ENCODE results near the gene SFXN4. TPM values are rescaled to one million over a fixed set of nuclear protein-coding genes. Genes with fewer than 3 reads are reported as not detected.
"Not testable (repeated sequence)": the region's sequence is repeated elsewhere in the genome, so short reads cannot be mapped to it uniquely, and the experiment has no call there.

The SFXN4 gene
- total and polyA plus RNA-seq, 5 experiments from 2014 or later: 18.3 to 31.3 (median 20.4) TPM

- Mint-ChIP-seq H3K4me3 (no peak overlapping the region), H3K9me3 (no peaks in the 10 kb centered on the region), H3K27ac (no peak overlapping the region), H3K36me3 (peaks cover 0 to 73% (median 13%) of the 10 kb centered on the region in 3 donors), H3K4me1 (peaks cover 8 to 18% (median 12%) of the 10 kb centered on the region in 4 donors), H3K27me3 (no peaks in the 10 kb centered on the region)
- no peak for DNase-seq
- POLR2A ChIA-PET: no interaction called here
- ATAC-seq: no peak
Measured at GRCh38 chr10:119116326-119116951, 49.1 kb downstream of the SFXN4 start.

DNA sequence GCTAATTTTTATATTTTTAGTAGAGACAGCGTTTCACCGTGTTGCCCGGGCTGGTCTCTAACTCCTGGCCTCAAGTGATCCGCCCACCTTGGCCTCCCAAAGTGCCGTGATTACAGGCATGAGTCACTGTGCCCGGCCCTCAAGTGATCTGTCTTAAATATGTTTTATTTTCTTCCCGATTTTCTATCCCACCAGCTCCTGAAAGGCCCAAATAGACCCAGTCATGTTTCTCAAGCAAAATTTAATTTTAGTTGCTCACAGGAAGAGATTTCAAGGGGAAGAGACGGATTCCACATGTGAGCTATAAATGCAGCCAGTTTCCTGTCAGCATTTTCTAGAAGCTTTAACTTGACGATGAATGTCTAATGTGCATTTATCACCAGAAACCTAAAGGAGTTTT, 49.6 kb downstream of the SFXN4 start:
- Mint-ChIP-seq H3K9me3 (no peaks in the 10 kb centered on the region), H3K27ac (no peak overlapping the region), H3K36me3 (peaks cover 0 to 71% (median 12%) of the 10 kb centered on the region in 3 donors), H3K4me3 (no peak overlapping the region), H3K27me3 (no peaks in the 10 kb centered on the region), H3K4me1 (peaks cover 8 to 18% (median 12%) of the 10 kb centered on the region in 4 donors)
- POLR2A ChIA-PET: no interaction called here
- no peak for ATAC-seq
- no peak for DNase-seq

DNA sequence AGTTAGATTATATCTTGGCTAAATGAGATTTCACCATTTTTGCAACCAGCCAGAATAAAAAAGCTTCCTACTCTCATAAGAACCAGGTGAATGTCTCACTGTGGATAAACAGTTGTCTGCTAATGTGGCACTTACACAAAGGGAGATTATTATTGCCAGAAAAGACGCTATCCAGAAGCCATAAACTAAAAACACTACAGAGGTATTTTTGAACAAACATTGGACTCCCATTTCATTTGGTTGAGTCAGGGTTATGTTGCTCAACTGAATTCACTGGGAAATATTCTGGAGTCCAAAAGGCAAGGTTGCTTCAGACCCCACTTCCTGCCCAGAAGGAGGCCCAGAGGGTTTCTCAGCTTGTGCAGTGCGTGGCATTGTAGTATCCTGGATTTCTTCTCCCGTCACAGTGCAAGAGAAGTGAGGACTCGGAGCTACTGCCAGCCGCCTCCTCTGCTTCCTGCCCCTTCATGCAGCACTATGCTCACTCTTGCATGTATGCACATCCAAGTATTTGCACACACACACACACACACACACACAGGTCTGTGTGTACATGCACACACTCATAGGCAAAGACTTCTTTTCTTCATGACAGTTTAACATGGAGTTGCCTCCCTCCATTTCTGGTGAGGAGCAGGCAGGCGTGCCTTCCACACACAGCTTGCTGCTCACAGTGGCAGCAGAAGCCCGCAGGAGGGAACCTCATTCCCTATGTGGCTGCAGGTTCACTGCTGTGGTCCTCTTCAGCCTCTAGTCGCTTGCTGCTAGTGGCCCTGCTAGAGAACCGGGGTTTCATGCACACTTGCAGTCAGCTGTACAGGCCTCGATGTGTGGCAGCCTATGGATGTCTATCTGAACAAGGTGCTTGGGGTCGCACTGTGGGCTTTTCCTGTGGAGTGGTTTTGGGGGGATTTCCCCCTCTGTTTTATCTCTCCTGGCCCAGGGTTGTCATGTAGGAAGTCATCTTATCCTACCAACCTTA, 51.5 kb downstream of the SFXN4 start:
- peak in 2 of 10 donors; percentile 3 to 9 for DNase-seq
- Mint-ChIP-seq H3K27me3 (no peaks in the 10 kb centered on the region), H3K9me3 (no peaks in the 10 kb centered on the region), H3K36me3 (peaks cover 0 to 69% (median 9%) of the 10 kb centered on the region in 3 donors), H3K4me1 (peaks cover 8 to 13% (median 9%) of the 10 kb centered on the region in 4 donors), H3K4me3 (no peak overlapping the region), H3K27ac (peak overlapping the region in 9 of 10 donors; percentile 3 to 88 (median 61))
- ATAC-seq: peak in 1 of 2 donors; percentile 65
- POLR2A ChIA-PET: interaction anchor here (0.7 kb wide), 1 partner anchor 50 kb away, joined by 3 read pairs; no protein-coding TSS in a partner anchor

DNA sequence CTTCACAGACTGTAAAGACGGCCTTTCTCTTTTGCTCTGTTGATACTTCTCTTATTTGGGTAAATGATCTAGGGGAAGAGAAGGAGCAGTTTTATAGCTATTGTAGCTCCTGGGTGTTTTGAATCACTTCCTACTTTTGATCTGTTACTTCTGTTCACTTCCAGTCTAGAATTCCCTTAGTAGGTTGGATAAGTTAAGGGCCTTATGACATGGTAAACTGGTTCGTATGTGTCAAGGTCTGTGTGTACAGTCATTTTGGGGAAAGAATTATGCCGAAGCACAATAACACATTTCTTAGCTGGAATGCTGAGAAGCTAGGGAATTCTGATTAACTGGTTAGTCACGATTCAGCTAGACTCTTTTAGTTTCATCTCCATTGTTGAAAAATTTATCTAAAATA, 53.5 kb downstream of the SFXN4 start:
- no peak for ATAC-seq
- H3K27ac Mint-ChIP-seq: no peak overlapping the region
- POLR2A ChIA-PET: no interaction called here
- H3K9me3 Mint-ChIP-seq: no peaks in the 10 kb centered on the region
- no peak overlapping the region for H3K4me3 Mint-ChIP-seq
- peaks cover 8 to 15% (median 11%) of the 10 kb centered on the region in 4 donors for H3K4me1 Mint-ChIP-seq
- H3K36me3 Mint-ChIP-seq: peaks cover 0 to 65% (median 11%) of the 10 kb centered on the region in 3 donors
- DNase-seq: no peak
- no peaks in the 10 kb centered on the region for H3K27me3 Mint-ChIP-seq

GRCh38 chr10:119107771-119108170, 57.7 kb downstream of the SFXN4 start:
- peaks cover 0 to 44% (median 11%) of the 10 kb centered on the region in 3 donors for H3K36me3 Mint-ChIP-seq
- not testable (repeated sequence) for H3K9me3 Mint-ChIP-seq, H3K27me3 Mint-ChIP-seq, ATAC-seq, H3K27ac Mint-ChIP-seq, H3K4me3 Mint-ChIP-seq, DNase-seq
- H3K4me1 Mint-ChIP-seq: peaks cover 6 to 22% (median 15%) of the 10 kb centered on the region in 4 donors
- POLR2A ChIA-PET: interaction anchor here (0.7 kb wide), 1 partner anchor 462 kb away, joined by 3 read pairs; no protein-coding TSS in a partner anchor

DNA sequence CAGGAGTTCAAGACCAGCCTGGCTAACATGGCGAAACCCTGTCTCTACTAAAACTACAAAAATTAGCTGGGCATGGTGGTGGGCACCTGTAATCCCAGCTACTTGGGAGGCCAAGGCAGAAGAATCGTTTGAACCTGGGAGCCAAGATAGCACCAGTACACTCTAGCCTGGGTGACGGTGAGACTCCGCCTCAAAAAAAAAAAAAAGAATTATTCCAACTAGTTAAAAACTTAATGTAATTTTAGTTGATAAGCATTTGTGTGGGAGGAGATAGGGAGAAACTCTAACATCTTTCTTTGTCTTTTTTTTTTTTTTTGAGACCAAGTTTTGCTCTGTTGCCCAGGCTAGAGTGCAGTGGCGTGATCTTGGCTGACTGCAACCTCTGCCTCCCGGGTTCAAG, 58.4 kb downstream of the SFXN4 start:
- H3K36me3 Mint-ChIP-seq: peaks cover 0 to 37% (median 11%) of the 10 kb centered on the region in 3 donors
- H3K9me3 Mint-ChIP-seq, ATAC-seq, H3K4me3 Mint-ChIP-seq, DNase-seq, H3K27me3 Mint-ChIP-seq, H3K27ac Mint-ChIP-seq: not testable (repeated sequence)
- peaks cover 6 to 23% (median 17%) of the 10 kb centered on the region in 4 donors for H3K4me1 Mint-ChIP-seq
- POLR2A ChIA-PET: interaction anchor here (0.7 kb wide), 1 partner anchor 462 kb away, joined by 3 read pairs; no protein-coding TSS in a partner anchor

GRCh38 chr10:119105899-119106298, 59.6 kb downstream of the SFXN4 start:
- peaks cover 0 to 27% (median 10%) of the 10 kb centered on the region in 3 donors for H3K36me3 Mint-ChIP-seq
- H3K4me1 Mint-ChIP-seq: peaks cover 6 to 28% (median 17%) of the 10 kb centered on the region in 4 donors
- not testable (repeated sequence) for H3K27me3 Mint-ChIP-seq, DNase-seq, ATAC-seq, H3K9me3 Mint-ChIP-seq
- peak overlapping the region in 5 of 10 donors; percentile 43 to 78 (median 70) for H3K4me3 Mint-ChIP-seq
- POLR2A ChIA-PET: interaction anchor here (1.0 to 2.7 kb wide), 4 partner anchors 11 to 60 kb away, joined by 3 to 20 read pairs (median 5); partner anchors contain the start of genes EIF3A and SFXN4
- peak overlapping the region in 1 of 10 donors; percentile 57 for H3K27ac Mint-ChIP-seq

DNA sequence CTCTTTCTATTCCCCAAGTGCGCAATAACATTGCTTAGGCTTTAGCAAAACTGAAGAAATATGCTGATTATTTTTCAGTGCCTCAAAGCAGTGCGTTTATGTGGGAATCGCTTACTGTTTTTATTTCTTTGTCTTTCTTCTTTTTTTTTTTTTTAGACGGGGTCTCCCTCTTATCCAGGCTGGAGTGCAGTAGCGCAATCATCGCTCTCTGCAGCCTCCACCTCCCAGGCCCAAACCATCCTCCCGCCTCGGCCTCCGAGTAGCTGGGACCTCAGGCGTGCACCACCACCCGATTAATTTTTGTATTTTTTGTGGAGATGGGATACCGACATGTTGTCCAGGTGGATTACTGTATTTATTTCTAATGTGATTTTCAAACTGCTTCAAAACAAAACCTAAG, 60.4 kb downstream of the SFXN4 start:
- no peak for DNase-seq
- peak overlapping the region in 5 of 10 donors; percentile 20 to 55 (median 31) for H3K27ac Mint-ChIP-seq
- peaks cover 6 to 32% (median 17%) of the 10 kb centered on the region in 4 donors for H3K4me1 Mint-ChIP-seq
- ATAC-seq: no peak
- H3K36me3 Mint-ChIP-seq: peaks cover 0 to 21% (median 10%) of the 10 kb centered on the region in 3 donors
- POLR2A ChIA-PET: interaction anchor here (1.0 to 2.7 kb wide), 6 partner anchors 10 to 201 kb away, joined by 3 to 20 read pairs (median 6); partner anchors contain the start of genes EIF3A and SFXN4
- H3K27me3 Mint-ChIP-seq: no peaks in the 10 kb centered on the region
- no peaks in the 10 kb centered on the region for H3K9me3 Mint-ChIP-seq
- peak overlapping the region; percentile 64 to 85 (median 78) for H3K4me3 Mint-ChIP-seq

DNA sequence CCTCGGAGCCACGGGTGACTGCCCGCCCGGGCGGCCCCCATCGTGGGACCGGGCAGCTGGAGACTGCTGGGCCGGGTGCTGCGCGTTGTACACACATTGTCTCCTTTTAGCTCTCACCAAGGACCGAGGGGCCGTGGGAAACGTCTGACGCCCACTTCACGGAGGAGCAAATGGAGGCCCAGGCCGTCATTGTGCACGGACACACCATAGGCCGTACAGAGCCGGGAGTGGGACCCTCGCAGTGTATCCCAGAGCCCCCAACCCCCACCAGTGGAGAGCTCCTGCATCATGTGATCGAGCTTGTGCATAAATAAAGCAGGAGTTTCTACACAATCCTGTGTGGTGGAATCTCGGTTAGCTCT, 60.9 kb downstream of the SFXN4 start:
- H3K9me3 Mint-ChIP-seq: no peaks in the 10 kb centered on the region
- H3K4me1 Mint-ChIP-seq: peaks cover 6 to 32% (median 17%) of the 10 kb centered on the region in 4 donors
- POLR2A ChIA-PET: interaction anchor here (0.7 to 2.7 kb wide), 6 partner anchors 9 to 201 kb away, joined by 4 to 20 read pairs (median 6); partner anchors contain the start of genes EIF3A and SFXN4
- DNase-seq: peak in 2 of 10 donors; percentile 6 to 17
- H3K27ac Mint-ChIP-seq: peak overlapping the region in 6 of 10 donors; percentile 9 to 79 (median 60)
- no peaks in the 10 kb centered on the region for H3K27me3 Mint-ChIP-seq
- no peak for ATAC-seq
- H3K4me3 Mint-ChIP-seq: peak overlapping the region; percentile 64 to 85 (median 78)
- peaks cover 0 to 17% (median 10%) of the 10 kb centered on the region in 3 donors for H3K36me3 Mint-ChIP-seq

- peaks cover 0 to 13% (median 7%) of the 10 kb centered on the region in 3 donors for H3K36me3 Mint-ChIP-seq
- ATAC-seq (peak; percentile 75), DNase-seq (peak; percentile 41 to 86 (median 70))
- H3K4me3 Mint-ChIP-seq: peak within 1 kb of the TSS; percentile 73 to 90 (median 86)
- POLR2A ChIA-PET: interaction anchor here (0.5 to 2.7 kb wide), 8 partner anchors 21 to 437 kb away, joined by 3 to 20 read pairs (median 4); partner anchors contain the start of genes EIF3A and SFXN4
- H3K27me3 Mint-ChIP-seq: no peaks in the 10 kb centered on the region
- peaks cover 6 to 32% (median 17%) of the 10 kb centered on the region in 4 donors for H3K4me1 Mint-ChIP-seq
- no peaks in the 10 kb centered on the region for H3K9me3 Mint-ChIP-seq
- H3K27ac Mint-ChIP-seq: peak within 1 kb of the TSS; percentile 63 to 94 (median 88)
Measured at GRCh38 chr10:119103903-119104653, 61.4 kb downstream of the SFXN4 start, which contains the start of gene DENND10. TSS of gene DENND10 (plus strand) at chr10:119104113. CDS start at chr10:119104143, 30 bp downstream.

GRCh38 chr10:119103241-119103902, 62.1 kb downstream of the SFXN4 start:
- peaks cover 6 to 32% (median 17%) of the 10 kb centered on the region in 4 donors for H3K4me1 Mint-ChIP-seq
- peaks cover 0 to 8% (median 5%) of the 10 kb centered on the region in 3 donors for H3K36me3 Mint-ChIP-seq
- DNase-seq (no peak), ATAC-seq (peak in 1 of 2 donors; percentile 66)
- H3K27me3 Mint-ChIP-seq: no peaks in the 10 kb centered on the region
- no peaks in the 10 kb centered on the region for H3K9me3 Mint-ChIP-seq
- peak overlapping the region; percentile 63 to 94 (median 88) for H3K27ac Mint-ChIP-seq
- peak overlapping the region; percentile 73 to 90 (median 86) for H3K4me3 Mint-ChIP-seq
- POLR2A ChIA-PET: interaction anchor here (0.5 to 2.7 kb wide), 7 partner anchors 20 to 437 kb away, joined by 3 to 20 read pairs (median 4); partner anchors contain the start of genes EIF3A and SFXN4

Measured in naive thymus-derived CD8-positive, alpha-beta T cell (primary cell).